ENCODE measurements around the gene RASAL1. TPM values are rescaled to one million over a fixed set of nuclear protein-coding genes. Genes with fewer than 3 reads are reported as not detected.

The RASAL1 gene, protein sequence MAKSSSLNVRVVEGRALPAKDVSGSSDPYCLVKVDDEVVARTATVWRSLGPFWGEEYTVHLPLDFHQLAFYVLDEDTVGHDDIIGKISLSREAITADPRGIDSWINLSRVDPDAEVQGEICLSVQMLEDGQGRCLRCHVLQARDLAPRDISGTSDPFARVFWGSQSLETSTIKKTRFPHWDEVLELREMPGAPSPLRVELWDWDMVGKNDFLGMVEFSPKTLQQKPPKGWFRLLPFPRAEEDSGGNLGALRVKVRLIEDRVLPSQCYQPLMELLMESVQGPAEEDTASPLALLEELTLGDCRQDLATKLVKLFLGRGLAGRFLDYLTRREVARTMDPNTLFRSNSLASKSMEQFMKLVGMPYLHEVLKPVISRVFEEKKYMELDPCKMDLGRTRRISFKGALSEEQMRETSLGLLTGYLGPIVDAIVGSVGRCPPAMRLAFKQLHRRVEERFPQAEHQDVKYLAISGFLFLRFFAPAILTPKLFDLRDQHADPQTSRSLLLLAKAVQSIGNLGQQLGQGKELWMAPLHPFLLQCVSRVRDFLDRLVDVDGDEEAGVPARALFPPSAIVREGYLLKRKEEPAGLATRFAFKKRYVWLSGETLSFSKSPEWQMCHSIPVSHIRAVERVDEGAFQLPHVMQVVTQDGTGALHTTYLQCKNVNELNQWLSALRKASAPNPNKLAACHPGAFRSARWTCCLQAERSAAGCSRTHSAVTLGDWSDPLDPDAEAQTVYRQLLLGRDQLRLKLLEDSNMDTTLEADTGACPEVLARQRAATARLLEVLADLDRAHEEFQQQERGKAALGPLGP
- total RNA-seq (2014; rRNA removed; shearing (Covaris generic)) (5.4 and 8.2 TPM in 2 replicates), polyA plus RNA-seq (2016; fragmentation: Nextera tagmentation; extraction: Ambion mirVana) (2.6 and 2.7 TPM in 2 replicates)
- long read RNA-seq: 0 reads

DNA sequence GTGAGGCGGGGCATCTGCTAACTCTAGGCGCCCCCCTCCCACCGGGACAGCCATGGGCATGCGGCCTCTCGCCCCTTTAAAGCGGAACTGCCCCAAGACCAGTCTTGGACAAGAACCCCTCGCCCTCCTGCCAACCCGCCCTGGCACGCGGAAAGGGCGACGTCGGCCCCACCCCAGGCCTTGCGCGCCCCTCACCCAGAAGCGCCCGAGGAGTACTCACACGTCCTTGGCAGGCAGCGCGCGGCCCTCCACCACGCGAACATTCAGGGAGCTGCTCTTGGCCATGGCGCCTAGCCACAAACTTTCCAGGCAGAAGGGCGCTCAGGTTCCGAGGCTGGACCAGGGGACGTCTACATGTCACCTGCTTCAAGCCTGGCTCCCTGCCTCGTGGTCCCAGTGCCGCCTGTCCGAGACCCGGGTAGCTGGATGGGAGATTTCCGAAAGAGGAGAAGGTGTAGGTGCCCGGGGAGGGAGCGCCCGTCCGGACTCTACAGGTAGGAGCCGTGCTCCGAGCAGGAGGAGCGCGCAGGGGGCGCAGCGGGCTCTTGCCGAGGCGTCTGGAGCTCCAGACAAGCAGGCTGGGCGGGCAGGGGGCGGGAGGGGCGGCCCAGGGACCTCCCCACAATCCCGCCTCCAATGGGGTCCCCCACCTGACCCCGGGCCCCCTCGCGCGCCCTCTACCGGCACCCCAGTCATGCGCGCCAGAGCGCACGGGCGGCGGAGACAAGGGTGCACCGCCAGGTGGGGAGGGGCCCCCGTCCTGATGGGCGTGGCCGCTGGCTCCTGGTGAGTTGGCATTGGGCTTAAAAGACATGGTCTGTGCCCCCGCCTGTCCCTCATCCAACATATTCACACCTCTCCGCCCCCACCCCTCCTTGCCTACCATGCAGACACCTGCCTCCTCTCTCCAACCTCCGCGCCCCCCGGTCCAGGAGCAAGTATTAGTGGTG is at the start of gene RASAL1:
Gene RASAL1, minus strand, starts transcription at position 584 of the 950 bp plus-strand sequence. Its CDS starts 299 bp downstream, at position 285.
- 0 out of 2 replicates have a peak, but pooled peaks cover 4% of the 10 kb centered on the region for H3F3A ChIP-seq (replicated peaks; ENCODE audit: low read depth)
- peak within 1 kb of the TSS; percentile 99 for H2AFZ ChIP-seq
- no peaks in the 10 kb centered on the region for H3K9me3 Mint-ChIP-seq
- no peaks in the 10 kb centered on the region for H3K9me2 ChIP-seq (ENCODE audit: insufficient read depth)
- peak within 1 kb of the TSS; percentile 80 for H3K4me3 ChIP-seq
- H4K20me1 ChIP-seq (replicated peaks; ENCODE audit: insufficient read depth): no peaks in the 10 kb centered on the region
- peak; percentile 59; the same call in 1 of the 2 replicates for TF ChIP-seq POLR2AphosphoS5 (IDR thresholded peaks at IDR 0.05; ENCODE audit: low read depth)
- no peak for TF ChIP-seq ZNF462 (CRISPR knock-in tag; IDR thresholded peaks at IDR 0.05)
- TF ChIP-seq, protein P1, sequence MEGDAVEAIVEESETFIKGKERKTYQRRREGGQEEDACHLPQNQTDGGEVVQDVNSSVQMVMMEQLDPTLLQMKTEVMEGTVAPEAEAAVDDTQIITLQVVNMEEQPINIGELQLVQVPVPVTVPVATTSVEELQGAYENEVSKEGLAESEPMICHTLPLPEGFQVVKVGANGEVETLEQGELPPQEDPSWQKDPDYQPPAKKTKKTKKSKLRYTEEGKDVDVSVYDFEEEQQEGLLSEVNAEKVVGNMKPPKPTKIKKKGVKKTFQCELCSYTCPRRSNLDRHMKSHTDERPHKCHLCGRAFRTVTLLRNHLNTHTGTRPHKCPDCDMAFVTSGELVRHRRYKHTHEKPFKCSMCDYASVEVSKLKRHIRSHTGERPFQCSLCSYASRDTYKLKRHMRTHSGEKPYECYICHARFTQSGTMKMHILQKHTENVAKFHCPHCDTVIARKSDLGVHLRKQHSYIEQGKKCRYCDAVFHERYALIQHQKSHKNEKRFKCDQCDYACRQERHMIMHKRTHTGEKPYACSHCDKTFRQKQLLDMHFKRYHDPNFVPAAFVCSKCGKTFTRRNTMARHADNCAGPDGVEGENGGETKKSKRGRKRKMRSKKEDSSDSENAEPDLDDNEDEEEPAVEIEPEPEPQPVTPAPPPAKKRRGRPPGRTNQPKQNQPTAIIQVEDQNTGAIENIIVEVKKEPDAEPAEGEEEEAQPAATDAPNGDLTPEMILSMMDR (conservative IDR thresholded peaks at IDR 0.05; ENCODE audit: low read depth in 2 of 2): peak; percentile 57 to 85
- peaks cover 8% of the 10 kb centered on the region for H3K27me3 ChIP-seq (ENCODE audit: insufficient read depth)
- peak; percentile 88 for ATAC-seq
- H3K4me1 Mint-ChIP-seq: peaks cover 19% of the 10 kb centered on the region
- DNase-seq (ENCODE audit: low spot score): peak; percentile 92
- peak within 1 kb of the TSS; percentile 98 for H3K4me2 ChIP-seq
- no peaks in the 10 kb centered on the region for H3K36me3 ChIP-seq (ENCODE audit: insufficient read depth)
- H3K36me3 Mint-ChIP-seq (ENCODE audit: low read depth): no peaks in the 10 kb centered on the region
- no peaks in the 10 kb centered on the region for H3K79me2 ChIP-seq (replicated peaks; ENCODE audit: insufficient read depth)
- H3K4me1 ChIP-seq (ENCODE audit: insufficient read depth): peaks cover 14% of the 10 kb centered on the region
- H3K4me3 Mint-ChIP-seq: peak within 1 kb of the TSS; percentile 83
- peak within 1 kb of the TSS; percentile 71 for H3K27ac Mint-ChIP-seq
- peaks cover 21% of the 10 kb centered on the region for H3K27me3 Mint-ChIP-seq (ENCODE audit: insufficient read depth, low read depth, poor library complexity)
- no peak within 1 kb of the TSS for H3K27ac ChIP-seq (ENCODE audit: low read depth)

Data from GM23338 (cell line).